GM12875 (cell line): ENCODE results near the gene UST.
"Not testable (repeated sequence)": the region's sequence is repeated elsewhere in the genome, so short reads cannot be mapped to it uniquely, and the experiment has no call there.

Experiments
- H3K4me3 ChIP-seq: one replicate; pipeline ENCODE4 v1.5.1; 2011; ENCODE audit warnings: low read depth, low read length, control low read depth
- CTCF ChIP-seq: IDR thresholded peaks from 2 replicates; pipeline ENCODE4 v1.5.1; 2011; ENCODE audit warnings: low read depth, mild to moderate bottlenecking, control low read depth, inconsistent platforms, low read length, moderate library complexity, borderline replicate concordance; ENCODE audit not compliant: insufficient read depth

Gene UST

GRCh38 chr6:149035766-149036165, 288.9 kb downstream of the UST start:
- no peak for TF ChIP-seq CTCF
- no peak overlapping the region for H3K4me3 ChIP-seq

- TF ChIP-seq CTCF, result no peak
- no peak overlapping the region for H3K4me3 ChIP-seq
Measured at GRCh38 chr6:149037051-149037671, 290.3 kb downstream of the UST start.

- not testable (repeated sequence) for H3K4me3 ChIP-seq
Measured at GRCh38 chr6:149039025-149039424, 292.2 kb downstream of the UST start.

GRCh38 chr6:149041953-149042352, 295.1 kb downstream of the UST start:
- TF ChIP-seq CTCF, result no peak
- no peak overlapping the region for H3K4me3 ChIP-seq

- TF ChIP-seq CTCF, result peak; percentile 61
- H3K4me3 ChIP-seq, result no peak overlapping the region
Measured at GRCh38 chr6:149043476-149044130, 296.8 kb downstream of the UST start.

- H3K4me3 ChIP-seq, result no peak overlapping the region
- TF ChIP-seq CTCF, result no peak
Measured at GRCh38 chr6:149044528-149044927, 297.7 kb downstream of the UST start.

- TF ChIP-seq CTCF, result peak; percentile 14; the same call in 1 of the 2 replicates
- no peak overlapping the region for H3K4me3 ChIP-seq
Measured at GRCh38 chr6:149045404-149045803, 298.6 kb downstream of the UST start.
